ENCODE results near the gene LIMS3. TPM values are rescaled to one million over a fixed set of nuclear protein-coding genes. Genes with fewer than 3 reads are reported as not detected.
"Not testable (repeated sequence)": the region's sequence is repeated elsewhere in the genome, so short reads cannot be mapped to it uniquely, and the experiment has no call there.

The LIMS3 gene, protein sequence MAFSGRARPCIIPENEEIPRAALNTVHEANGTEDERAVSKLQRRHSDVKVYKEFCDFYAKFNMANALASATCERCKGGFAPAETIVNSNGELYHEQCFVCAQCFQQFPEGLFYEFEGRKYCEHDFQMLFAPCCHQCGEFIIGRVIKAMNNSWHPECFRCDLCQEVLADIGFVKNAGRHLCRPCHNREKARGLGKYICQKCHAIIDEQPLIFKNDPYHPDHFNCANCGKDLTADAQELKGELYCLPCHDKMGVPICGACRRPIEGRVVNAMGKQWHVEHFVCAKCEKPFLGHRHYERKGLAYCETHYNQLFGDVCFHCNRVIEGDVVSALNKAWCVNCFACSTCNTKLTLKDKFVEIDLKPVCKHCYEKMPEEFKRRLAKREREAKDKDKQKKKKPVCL
- total RNA-seq, result 6.3 TPM in 1 of 2 replicates, not detected in the other
- polyA plus RNA-seq, result 0.08 and 0.71 TPM in 2 replicates
- polyA plus RNA-seq (2012), result 2.0 TPM in 1 of 2 replicates, not detected in the other
- not detected in 2 replicates for polyA minus RNA-seq (ENCODE audit: low replicate concordance)

- not testable (repeated sequence) for H4K20me1 ChIP-seq (ENCODE audit: control insufficient read depth, extremely low read depth, insufficient read depth, low read length); H2AFZ ChIP-seq (ENCODE audit: low read length); H3K9ac ChIP-seq (ENCODE audit: insufficient read depth, low read length); H3K4me3 ChIP-seq (replicated peaks in 1 of 4; ENCODE audit: control extremely low read depth in 1 of 4, insufficient read depth in 1 of 4, low read depth in 3 of 4, low read length in 4 of 4); H3K4me1 ChIP-seq (ENCODE audit: control insufficient read depth, extremely low read depth, insufficient read depth, low read length); H3K27ac ChIP-seq (ENCODE audit: insufficient read depth, low read length); H3K9me3 ChIP-seq (ENCODE audit: control insufficient read depth, insufficient read depth, low read depth, low read length); DNase-seq (ENCODE audit: low read depth in 2 of 2); H3K4me2 ChIP-seq (ENCODE audit: extremely low read depth, insufficient read depth, low read length); H3K27me3 ChIP-seq (ENCODE audit: control insufficient read depth, insufficient read depth, low read length); H3K79me2 ChIP-seq (ENCODE audit: control insufficient read depth, insufficient read depth, low read length); H3K36me3 ChIP-seq (ENCODE audit: control insufficient read depth, insufficient read depth, low read length)
Observed at GRCh38 chr2:109898462-109899336, at the start of gene LIMS3. LIMS3 (plus strand) TSS chr2:109898688; CDS start chr2:109898729, 41 bp downstream.

- H3K9me3 ChIP-seq (ENCODE audit: control insufficient read depth, insufficient read depth, low read depth, low read length); DNase-seq (ENCODE audit: low read depth in 2 of 2); H3K79me2 ChIP-seq (ENCODE audit: control insufficient read depth, insufficient read depth, low read length); H3K27me3 ChIP-seq (ENCODE audit: control insufficient read depth, insufficient read depth, low read length); H3K4me1 ChIP-seq (ENCODE audit: control insufficient read depth, extremely low read depth, insufficient read depth, low read length); H3K4me3 ChIP-seq (replicated peaks in 1 of 4; ENCODE audit: control extremely low read depth in 1 of 4, insufficient read depth in 1 of 4, low read depth in 3 of 4, low read length in 4 of 4); H4K20me1 ChIP-seq (ENCODE audit: control insufficient read depth, extremely low read depth, insufficient read depth, low read length); H3K27ac ChIP-seq (ENCODE audit: insufficient read depth, low read length); H3K9ac ChIP-seq (ENCODE audit: insufficient read depth, low read length); H2AFZ ChIP-seq (ENCODE audit: low read length); H3K4me2 ChIP-seq (ENCODE audit: extremely low read depth, insufficient read depth, low read length); H3K36me3 ChIP-seq (ENCODE audit: control insufficient read depth, insufficient read depth, low read length): not testable (repeated sequence)
Observed at GRCh38 chr2:109871129-109871751, 27.2 kb upstream of the LIMS3 start.

GRCh38 chr2:109876625-109877024 is 21.9 kb upstream of the LIMS3 start:
- H3K9me3 ChIP-seq (ENCODE audit: control insufficient read depth, insufficient read depth, low read depth, low read length); H3K36me3 ChIP-seq (ENCODE audit: control insufficient read depth, insufficient read depth, low read length); H3K27ac ChIP-seq (ENCODE audit: insufficient read depth, low read length); H4K20me1 ChIP-seq (ENCODE audit: control insufficient read depth, extremely low read depth, insufficient read depth, low read length); H3K4me1 ChIP-seq (ENCODE audit: control insufficient read depth, extremely low read depth, insufficient read depth, low read length); H3K27me3 ChIP-seq (ENCODE audit: control insufficient read depth, insufficient read depth, low read length); H3K79me2 ChIP-seq (ENCODE audit: control insufficient read depth, insufficient read depth, low read length); H3K4me2 ChIP-seq (ENCODE audit: extremely low read depth, insufficient read depth, low read length); H3K9ac ChIP-seq (ENCODE audit: insufficient read depth, low read length); H2AFZ ChIP-seq (ENCODE audit: low read length); DNase-seq (ENCODE audit: low read depth in 2 of 2); H3K4me3 ChIP-seq (replicated peaks in 1 of 4; ENCODE audit: control extremely low read depth in 1 of 4, insufficient read depth in 1 of 4, low read depth in 3 of 4, low read length in 4 of 4): not testable (repeated sequence)

DNA sequence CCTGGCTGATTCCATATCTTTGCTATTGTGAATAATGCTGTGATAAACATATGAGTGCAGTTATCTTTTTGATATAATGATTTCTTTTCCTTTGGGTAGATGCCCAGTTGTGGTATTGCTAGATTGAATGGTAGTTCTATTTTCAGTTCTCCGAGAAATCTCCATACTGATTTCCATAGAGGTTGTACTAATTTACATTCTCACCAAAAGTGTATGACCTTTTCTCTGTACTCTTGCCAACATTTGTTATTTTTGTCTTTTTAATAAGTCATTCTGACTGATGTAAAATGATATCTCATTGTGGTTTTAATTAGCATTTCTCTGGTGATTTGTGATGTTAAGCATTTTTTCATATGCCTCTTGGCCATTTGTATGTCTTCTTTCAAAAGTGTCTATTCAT is 16.4 kb upstream of the LIMS3 start:
- H4K20me1 ChIP-seq (ENCODE audit: control insufficient read depth, extremely low read depth, insufficient read depth, low read length); H3K27me3 ChIP-seq (ENCODE audit: control insufficient read depth, insufficient read depth, low read length); H3K4me3 ChIP-seq (replicated peaks in 1 of 4; ENCODE audit: control extremely low read depth in 1 of 4, insufficient read depth in 1 of 4, low read depth in 3 of 4, low read length in 4 of 4); H3K79me2 ChIP-seq (ENCODE audit: control insufficient read depth, insufficient read depth, low read length); H3K4me2 ChIP-seq (ENCODE audit: extremely low read depth, insufficient read depth, low read length); DNase-seq (ENCODE audit: low read depth in 2 of 2); H3K36me3 ChIP-seq (ENCODE audit: control insufficient read depth, insufficient read depth, low read length); H2AFZ ChIP-seq (ENCODE audit: low read length); H3K9me3 ChIP-seq (ENCODE audit: control insufficient read depth, insufficient read depth, low read depth, low read length); H3K27ac ChIP-seq (ENCODE audit: insufficient read depth, low read length); H3K4me1 ChIP-seq (ENCODE audit: control insufficient read depth, extremely low read depth, insufficient read depth, low read length); H3K9ac ChIP-seq (ENCODE audit: insufficient read depth, low read length): not testable (repeated sequence)

DNA sequence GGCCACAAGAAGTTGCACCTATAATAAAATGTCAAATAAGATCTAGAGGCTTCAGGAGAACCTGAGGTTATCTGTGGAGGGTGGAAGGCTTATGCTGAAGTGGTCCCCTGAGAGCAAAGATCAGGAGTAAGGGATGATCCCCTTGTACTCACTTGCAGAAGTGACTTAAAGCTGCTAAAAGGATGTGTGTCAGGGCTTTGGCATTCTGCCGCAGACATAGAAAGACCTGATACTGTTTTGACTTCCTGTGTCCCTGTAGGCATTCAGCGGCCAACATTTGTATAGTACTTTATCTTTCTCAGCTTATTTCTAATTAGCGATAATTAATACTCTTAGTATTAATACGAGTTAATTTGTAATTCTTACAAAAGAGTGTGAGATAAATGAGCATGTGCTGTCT is 10.1 kb upstream of the LIMS3 start:
- H3K27me3 ChIP-seq (ENCODE audit: control insufficient read depth, insufficient read depth, low read length); DNase-seq (ENCODE audit: low read depth in 2 of 2); H4K20me1 ChIP-seq (ENCODE audit: control insufficient read depth, extremely low read depth, insufficient read depth, low read length); H3K27ac ChIP-seq (ENCODE audit: insufficient read depth, low read length); H3K9me3 ChIP-seq (ENCODE audit: control insufficient read depth, insufficient read depth, low read depth, low read length); H3K9ac ChIP-seq (ENCODE audit: insufficient read depth, low read length); H3K79me2 ChIP-seq (ENCODE audit: control insufficient read depth, insufficient read depth, low read length); H3K36me3 ChIP-seq (ENCODE audit: control insufficient read depth, insufficient read depth, low read length); H3K4me3 ChIP-seq (replicated peaks in 1 of 4; ENCODE audit: control extremely low read depth in 1 of 4, insufficient read depth in 1 of 4, low read depth in 3 of 4, low read length in 4 of 4); H2AFZ ChIP-seq (ENCODE audit: low read length); H3K4me2 ChIP-seq (ENCODE audit: extremely low read depth, insufficient read depth, low read length); H3K4me1 ChIP-seq (ENCODE audit: control insufficient read depth, extremely low read depth, insufficient read depth, low read length): not testable (repeated sequence)

GRCh38 chr2:109889909-109890308 is 8.6 kb upstream of the LIMS3 start:
- H3K79me2 ChIP-seq (ENCODE audit: control insufficient read depth, insufficient read depth, low read length); DNase-seq (ENCODE audit: low read depth in 2 of 2); H3K36me3 ChIP-seq (ENCODE audit: control insufficient read depth, insufficient read depth, low read length); H3K4me2 ChIP-seq (ENCODE audit: extremely low read depth, insufficient read depth, low read length); H3K4me3 ChIP-seq (replicated peaks in 1 of 4; ENCODE audit: control extremely low read depth in 1 of 4, insufficient read depth in 1 of 4, low read depth in 3 of 4, low read length in 4 of 4); H3K4me1 ChIP-seq (ENCODE audit: control insufficient read depth, extremely low read depth, insufficient read depth, low read length); H2AFZ ChIP-seq (ENCODE audit: low read length); H4K20me1 ChIP-seq (ENCODE audit: control insufficient read depth, extremely low read depth, insufficient read depth, low read length); H3K9ac ChIP-seq (ENCODE audit: insufficient read depth, low read length); H3K9me3 ChIP-seq (ENCODE audit: control insufficient read depth, insufficient read depth, low read depth, low read length); H3K27me3 ChIP-seq (ENCODE audit: control insufficient read depth, insufficient read depth, low read length); H3K27ac ChIP-seq (ENCODE audit: insufficient read depth, low read length): not testable (repeated sequence)
